ENCODE results near the gene IL17D. TPM values are rescaled to one million over a fixed set of nuclear protein-coding genes. Genes with fewer than 3 reads are reported as not detected.

Gene IL17D
- total RNA-seq, 1 donor, result 2.2 TPM

GRCh38 chr13:20769091-20769490, 65.6 kb downstream of the IL17D start:
- Histone ChIP-seq H3K9me3 (ENCODE audit: low read depth, low read length) (no peaks in the 10 kb centered on the region), H3K27me3 (ENCODE audit: insufficient read depth, low read length) (no peaks in the 10 kb centered on the region), H3K27ac (ENCODE audit: low read depth, low read length) (no peak overlapping the region), H4K20me1 (ENCODE audit: insufficient read depth, low read length) (no peaks in the 10 kb centered on the region), H3K79me2 (ENCODE audit: insufficient read depth, low read length) (peaks cover 20% of the 10 kb centered on the region), H3K36me3 (ENCODE audit: insufficient read depth, low read length) (peaks cover 12% of the 10 kb centered on the region), H3K4me1 (ENCODE audit: insufficient read depth, low read length) (peaks cover 10% of the 10 kb centered on the region), H2AFZ (ENCODE audit: low read length) (no peak overlapping the region), H3K4me3 (ENCODE audit: insufficient read depth, low read length) (no peak overlapping the region), H3K4me2 (ENCODE audit: insufficient read depth, low read length) (no peak overlapping the region)
- no peak for TF ChIP-seq CTCF (IDR thresholded peaks at IDR 0.05; ENCODE audit: extremely low read depth, low read depth, low read length)
- no peak for DNase-seq (ENCODE audit: insufficient read length, low spot score, missing footprints)

- Histone ChIP-seq H3K27ac (ENCODE audit: low read depth, low read length) (no peak overlapping the region), H3K27me3 (ENCODE audit: insufficient read depth, low read length) (no peaks in the 10 kb centered on the region), H3K36me3 (ENCODE audit: insufficient read depth, low read length) (peaks cover 12% of the 10 kb centered on the region), H2AFZ (ENCODE audit: low read length) (no peak overlapping the region), H3K4me1 (ENCODE audit: insufficient read depth, low read length) (peaks cover 10% of the 10 kb centered on the region), H3K79me2 (ENCODE audit: insufficient read depth, low read length) (peaks cover 20% of the 10 kb centered on the region), H3K4me2 (ENCODE audit: insufficient read depth, low read length) (no peak overlapping the region), H4K20me1 (ENCODE audit: insufficient read depth, low read length) (no peaks in the 10 kb centered on the region), H3K9me3 (ENCODE audit: low read depth, low read length) (no peaks in the 10 kb centered on the region), H3K4me3 (ENCODE audit: insufficient read depth, low read length) (no peak overlapping the region)
- no peak for TF ChIP-seq CTCF (IDR thresholded peaks at IDR 0.05; ENCODE audit: extremely low read depth, low read depth, low read length)
- DNase-seq (ENCODE audit: insufficient read length, low spot score, missing footprints), result no peak
These were observed 66.3 kb downstream of the IL17D start for GRCh38 chr13:20769834-20770233.

Other genes starting within 250 kb of the IL17D start
- gene CRYL1, start 177.8 kb upstream of the IL17D start, total RNA-seq, result 12.7 and 13.0 TPM in 2 replicates
- 20.3 and 20.9 TPM in 2 replicates for gene IFT88, start 136.5 kb upstream of the IL17D start, total RNA-seq
- 7.6 and 8.3 TPM in 2 replicates for gene EEF1AKMT1, start 70.3 kb downstream of the IL17D start, total RNA-seq
- 19.5 and 20.6 TPM in 2 replicates for gene XPO4, start 199.0 kb downstream of the IL17D start, total RNA-seq

Measured in osteoblast (primary cell).